ENCODE results near the gene WDPCP.

GRCh38 chr2:63545023-63545422 lies 43.3 kb downstream of the WDPCP start:
- TF ChIP-seq POLR2AphosphoS5 (IDR thresholded peaks at IDR 0.05) (no peak), CTCF (IDR thresholded peaks at IDR 0.05) (no peak)
